ENCODE measurements around the gene GRIA1.

Gene GRIA1

GRCh38 chr5:153636670-153637451 lies 146.4 kb downstream of the GRIA1 start:
- no peak overlapping the region for H3K4me3 ChIP-seq (replicated peaks; ENCODE audit: low read depth, low read length)
- DNase-seq (ENCODE audit: low read depth) = no peak
- no peak for TF ChIP-seq CTCF (IDR thresholded peaks at IDR 0.05; ENCODE audit: low read length, missing control alignments)

GRCh38 chr5:153640293-153640692 lies 149.8 kb downstream of the GRIA1 start:
- TF ChIP-seq CTCF (IDR thresholded peaks at IDR 0.05; ENCODE audit: low read length, missing control alignments) = no peak
- no peak overlapping the region for H3K4me3 ChIP-seq (replicated peaks; ENCODE audit: low read depth, low read length)

GRCh38 chr5:153641183-153641688 lies 150.8 kb downstream of the GRIA1 start:
- H3K4me3 ChIP-seq (replicated peaks; ENCODE audit: low read depth, low read length) = no peak overlapping the region
- TF ChIP-seq CTCF (IDR thresholded peaks at IDR 0.05; ENCODE audit: low read length, missing control alignments) = no peak
- no peak for DNase-seq (ENCODE audit: low read depth)

More at GRCh38 chr5:153640293-153640692, 149.8 kb downstream of the GRIA1 start:
- DNase-seq (ENCODE audit: low read depth) = no peak

GRCh38 chr5:153654504-153655200 lies 164.2 kb downstream of the GRIA1 start:
- no peak for DNase-seq (ENCODE audit: low read depth)
- no peak for TF ChIP-seq CTCF (IDR thresholded peaks at IDR 0.05; ENCODE audit: low read length, missing control alignments)
- no peak overlapping the region for H3K4me3 ChIP-seq (replicated peaks; ENCODE audit: low read depth, low read length)

GRCh38 chr5:153655201-153655510 lies 164.7 kb downstream of the GRIA1 start:
- no peak for TF ChIP-seq CTCF (IDR thresholded peaks at IDR 0.05; ENCODE audit: low read length, missing control alignments)
- H3K4me3 ChIP-seq (replicated peaks; ENCODE audit: low read depth, low read length) = no peak overlapping the region
- DNase-seq (ENCODE audit: low read depth) = no peak

- TF ChIP-seq CTCF (IDR thresholded peaks at IDR 0.05; ENCODE audit: low read length, missing control alignments) = no peak
- H3K4me3 ChIP-seq (replicated peaks; ENCODE audit: low read depth, low read length) = no peak overlapping the region
- no peak for DNase-seq (ENCODE audit: low read depth)
Measured at GRCh38 chr5:153658149-153658548, 167.7 kb downstream of the GRIA1 start.

All from fibroblast of pulmonary artery (primary cell).